Keratinocyte (primary cell): ENCODE measurements around the gene PTPRF.

Source experiments
- EZH2 ChIP-seq: IDR thresholded peaks from one replicate; pipeline ENCODE4 v1.6.1; 2012; ENCODE audit warnings: inconsistent platforms, mild to moderate bottlenecking, low read length, moderate library complexity
- TF ChIP-seq, protein P1 (sequence below), 3 experiments: IDR thresholded peaks in 1 of 3; conservative IDR thresholded peaks in 1 of 3; optimal IDR thresholded peaks in 1 of 3; 2 replicates in 2 of 3; 3 replicates in 1 of 3; pipeline versions ENCODE3 to v1.5.1; 2011; ENCODE audit warnings: low read length in 3 of 3, mild to moderate bottlenecking in 3 of 3, moderate library complexity in 2 of 3, control low read depth in 1 of 3, inconsistent platforms in 1 of 3; ENCODE audit not compliant: insufficient read depth in 2 of 3; ENCODE audit errors: extremely low read depth in 1 of 3

DNA sequence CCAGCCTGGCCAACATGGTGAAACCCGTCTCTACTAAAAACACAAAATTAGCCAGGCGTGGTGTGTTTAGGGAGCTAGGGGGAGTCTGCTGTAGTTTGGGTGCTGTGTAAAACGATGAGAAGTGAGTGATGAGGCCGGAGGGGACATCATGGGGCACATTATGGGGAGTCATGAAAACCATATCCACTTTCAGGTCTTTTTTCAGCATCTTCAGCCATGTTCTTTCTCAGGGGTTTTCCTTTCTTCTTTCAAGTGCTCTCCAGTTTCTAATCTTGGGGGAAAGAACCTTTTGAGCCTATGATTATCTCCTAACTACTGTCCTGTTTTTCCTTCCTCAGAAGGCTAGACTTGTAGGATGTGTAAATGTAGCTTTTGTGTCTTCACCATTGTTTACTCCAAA, 133.7 kb downstream of the PTPRF start:
- TF ChIP-seq, protein P1, sequence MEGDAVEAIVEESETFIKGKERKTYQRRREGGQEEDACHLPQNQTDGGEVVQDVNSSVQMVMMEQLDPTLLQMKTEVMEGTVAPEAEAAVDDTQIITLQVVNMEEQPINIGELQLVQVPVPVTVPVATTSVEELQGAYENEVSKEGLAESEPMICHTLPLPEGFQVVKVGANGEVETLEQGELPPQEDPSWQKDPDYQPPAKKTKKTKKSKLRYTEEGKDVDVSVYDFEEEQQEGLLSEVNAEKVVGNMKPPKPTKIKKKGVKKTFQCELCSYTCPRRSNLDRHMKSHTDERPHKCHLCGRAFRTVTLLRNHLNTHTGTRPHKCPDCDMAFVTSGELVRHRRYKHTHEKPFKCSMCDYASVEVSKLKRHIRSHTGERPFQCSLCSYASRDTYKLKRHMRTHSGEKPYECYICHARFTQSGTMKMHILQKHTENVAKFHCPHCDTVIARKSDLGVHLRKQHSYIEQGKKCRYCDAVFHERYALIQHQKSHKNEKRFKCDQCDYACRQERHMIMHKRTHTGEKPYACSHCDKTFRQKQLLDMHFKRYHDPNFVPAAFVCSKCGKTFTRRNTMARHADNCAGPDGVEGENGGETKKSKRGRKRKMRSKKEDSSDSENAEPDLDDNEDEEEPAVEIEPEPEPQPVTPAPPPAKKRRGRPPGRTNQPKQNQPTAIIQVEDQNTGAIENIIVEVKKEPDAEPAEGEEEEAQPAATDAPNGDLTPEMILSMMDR (optimal IDR thresholded peaks at IDR 0.05 in 1 of 3, IDR thresholded peaks at IDR 0.05 in 1 of 3, conservative IDR thresholded peaks at IDR 0.05 in 1 of 3; ENCODE audit: extremely low read depth in 1 of 3, insufficient read depth in 2 of 3, low read length in 3 of 3) = no peak
- no peak for TF ChIP-seq EZH2
